WTC11 (cell line): ENCODE results near the gene JAKMIP1.

Experiments
- CREB1 ChIP-seq: sonication (generic); formaldehyde crosslinking; IDR thresholded peaks from 2 replicates; pipeline ENCODE4 v1.8.0; 2023; ENCODE audit warnings: mild to moderate bottlenecking, missing genetic modification reagents
- CTCF ChIP-seq: fragments of 200-600 bp; IDR thresholded peaks from 2 replicates; pipeline ENCODE4 v1.8.0; 2022; ENCODE audit warnings: antibody characterized with exemption
- E2F5 ChIP-seq: sonication (generic); formaldehyde crosslinking; IDR thresholded peaks from 2 replicates; pipeline ENCODE4 v1.8.1; 2022; ENCODE audit warnings: mild to moderate bottlenecking, moderate library complexity, missing genetic modification reagents
- TEAD4 ChIP-seq: sonication (generic); formaldehyde crosslinking; IDR thresholded peaks from 2 replicates; pipeline ENCODE4 v1.8.0; 2022; ENCODE audit warnings: mild to moderate bottlenecking, missing genetic modification reagents
- ZNF263 ChIP-seq: sonication (generic); formaldehyde crosslinking; IDR thresholded peaks from 2 replicates; pipeline ENCODE4 v1.8.1; 2022; ENCODE audit warnings: low read depth, mild to moderate bottlenecking, moderate library complexity, missing genetic modification reagents
- ZNF281 ChIP-seq: sonication (generic); formaldehyde crosslinking; IDR thresholded peaks from 2 replicates; pipeline ENCODE4 v1.8.0; 2023; ENCODE audit warnings: mild to moderate bottlenecking, missing genetic modification reagents

GRCh38 chr4:6009452-6009851, 190.9 kb downstream of the JAKMIP1 start:
- TF ChIP-seq TEAD4 (no peak), CTCF (no peak), ZNF281 (CRISPR knock-in tag) (no peak), E2F5 (CRISPR knock-in tag) (no peak), CREB1 (CRISPR knock-in tag) (no peak), ZNF263 (no peak)
